Inflammatory macrophage (primary cell): ENCODE measurements around the gene F3.
A peak's percentile ranks its signal among the peaks of the same experiment; 100 is the strongest.

Experiments used
- DNase-seq, 2 donors: peaks; one replicate each; pipeline ENCODE4 v3.0.0-alpha.2; 2020 to 2022

F3 gene

DNA sequence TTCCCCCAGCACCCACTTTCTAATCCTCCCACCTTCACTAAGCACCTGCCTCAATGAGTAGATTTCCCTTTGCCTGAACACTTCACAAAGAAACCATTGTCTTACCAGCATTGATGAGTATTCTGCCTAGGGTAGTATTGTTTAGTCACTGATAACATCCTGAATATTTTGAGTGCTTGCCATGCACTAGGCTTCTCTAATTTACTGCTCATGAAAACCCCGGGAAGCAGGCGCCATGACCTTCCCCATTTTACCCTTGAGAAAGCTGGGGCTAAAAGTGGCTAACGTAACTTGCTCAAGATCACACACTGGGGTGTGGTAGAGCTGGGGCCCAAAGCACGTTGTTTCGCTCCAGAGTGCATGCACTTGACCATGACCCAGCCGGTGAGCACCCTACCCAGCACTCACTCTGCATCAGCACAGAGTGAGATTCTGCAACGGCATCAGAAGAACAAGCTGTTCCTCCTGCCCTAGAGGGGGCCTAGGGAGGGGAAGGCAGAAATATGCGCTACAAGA lies 10.6 kb upstream of the F3 start:
- no peak for DNase-seq

DNA sequence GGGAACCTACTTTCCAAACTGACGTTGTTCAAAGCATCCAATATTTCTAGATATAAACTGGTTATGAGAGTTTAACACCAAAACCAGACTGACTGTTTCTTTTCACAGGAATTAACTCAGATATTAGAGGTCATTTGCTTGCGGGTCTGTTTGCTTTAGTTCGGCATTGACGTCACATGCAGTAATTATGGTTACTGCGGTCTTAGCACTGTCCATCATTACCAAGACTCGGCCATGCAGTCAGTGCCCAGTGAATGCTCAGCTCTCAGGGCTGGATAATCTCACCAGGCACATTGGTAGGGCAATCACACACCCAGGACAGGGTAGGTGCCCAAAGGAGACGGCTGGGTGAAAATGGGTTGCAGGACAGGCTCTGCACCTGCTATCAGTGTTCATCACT lies 9.9 kb upstream of the F3 start:
- no peak for DNase-seq

DNA sequence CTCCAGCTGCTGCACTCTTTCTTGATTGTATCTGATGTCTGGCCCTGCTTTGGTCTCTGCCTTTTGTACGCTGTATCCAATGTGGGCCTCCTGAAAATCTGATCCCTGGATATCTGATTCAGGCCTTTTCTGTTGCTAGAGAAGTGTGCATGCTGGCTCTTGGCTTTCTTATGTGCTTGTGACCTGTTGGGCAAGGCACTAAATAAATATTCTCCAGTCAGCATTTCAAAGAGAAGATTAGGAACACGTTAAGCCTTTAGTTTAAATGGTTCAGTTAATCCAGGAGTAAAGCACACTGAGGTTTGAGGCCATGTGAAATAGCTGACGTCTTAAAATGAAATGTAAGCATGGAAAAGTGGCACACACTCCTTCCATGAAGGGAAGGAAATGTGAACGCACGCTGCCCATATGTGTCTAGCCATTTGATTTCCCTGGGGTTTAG lies 9.3 kb upstream of the F3 start:
- DNase-seq, result no peak

DNA sequence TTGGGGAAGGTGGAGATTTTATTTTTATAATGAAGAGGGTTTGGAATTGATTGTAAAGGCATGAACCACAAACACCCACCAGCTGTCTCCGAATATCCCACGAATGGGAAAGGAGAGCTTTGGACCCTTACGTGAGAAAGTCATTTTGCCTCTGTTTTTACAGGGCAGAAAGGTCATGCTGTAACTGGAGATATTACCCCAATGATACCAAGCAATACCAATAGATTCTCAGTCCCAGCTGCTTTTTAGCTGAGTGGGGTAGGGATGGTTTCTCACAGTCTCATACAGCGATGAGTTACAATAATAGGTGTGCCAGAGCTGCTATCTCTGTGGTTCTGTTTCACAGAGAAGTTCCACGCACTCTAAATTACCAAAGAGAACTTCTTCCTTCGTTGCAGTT lies 8.8 kb upstream of the F3 start:
- DNase-seq, result no peak

DNA sequence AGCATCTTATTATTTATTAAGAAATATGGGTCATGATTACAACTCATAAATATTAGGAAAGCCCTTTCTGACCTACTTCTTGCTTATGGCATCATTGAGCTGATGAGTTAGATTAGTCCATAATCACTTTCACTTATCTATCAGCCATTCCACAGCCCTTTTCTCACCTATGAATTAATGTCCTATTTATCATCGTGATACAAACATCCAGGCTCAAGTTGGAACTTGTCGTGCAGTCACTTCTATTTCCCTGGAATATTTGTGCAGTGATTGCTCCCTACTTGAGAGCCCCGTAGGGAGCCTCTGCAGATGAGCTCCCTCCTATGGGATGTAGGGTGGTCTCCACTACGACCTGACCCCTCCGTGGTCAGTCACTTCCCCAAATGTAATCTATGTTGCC lies 8.1 kb upstream of the F3 start:
- DNase-seq, result no peak

DNA sequence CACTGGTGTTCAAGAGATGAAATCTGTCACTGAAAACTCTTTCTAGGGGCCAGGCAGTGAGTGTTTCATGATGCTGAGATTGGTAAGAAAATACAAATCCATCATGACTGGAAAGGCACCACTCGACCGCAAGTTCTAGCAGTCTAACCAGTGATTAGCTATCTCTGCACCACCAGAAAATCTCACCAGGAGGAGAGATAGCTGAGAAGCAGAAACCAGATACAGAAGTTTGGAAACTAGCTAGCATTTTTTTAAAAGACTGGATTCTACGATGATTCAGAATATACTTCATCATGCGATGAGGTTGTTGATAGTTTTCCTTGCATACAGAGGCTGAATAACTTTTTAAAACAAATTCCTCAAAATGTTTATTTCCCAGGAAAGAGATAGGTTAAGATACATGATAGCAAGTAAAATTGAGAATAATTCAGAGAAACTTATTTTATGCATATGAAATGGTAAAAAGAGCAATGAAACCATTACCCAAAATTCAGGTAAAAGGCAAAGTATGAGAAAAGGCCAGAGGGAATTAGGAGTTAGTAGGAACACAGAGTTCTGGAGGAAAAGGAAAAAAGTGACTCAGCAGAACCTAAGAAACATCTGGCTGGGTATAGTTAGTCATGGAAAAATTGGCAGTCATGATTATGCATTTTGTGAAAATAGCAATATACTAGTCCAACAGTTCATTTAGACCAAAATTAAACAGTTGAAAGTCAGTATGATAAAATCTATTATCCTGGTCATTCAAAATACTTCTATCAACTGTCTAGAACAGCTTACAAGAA lies 3.3 kb upstream of the F3 start:
- DNase-seq, result no peak

DNA sequence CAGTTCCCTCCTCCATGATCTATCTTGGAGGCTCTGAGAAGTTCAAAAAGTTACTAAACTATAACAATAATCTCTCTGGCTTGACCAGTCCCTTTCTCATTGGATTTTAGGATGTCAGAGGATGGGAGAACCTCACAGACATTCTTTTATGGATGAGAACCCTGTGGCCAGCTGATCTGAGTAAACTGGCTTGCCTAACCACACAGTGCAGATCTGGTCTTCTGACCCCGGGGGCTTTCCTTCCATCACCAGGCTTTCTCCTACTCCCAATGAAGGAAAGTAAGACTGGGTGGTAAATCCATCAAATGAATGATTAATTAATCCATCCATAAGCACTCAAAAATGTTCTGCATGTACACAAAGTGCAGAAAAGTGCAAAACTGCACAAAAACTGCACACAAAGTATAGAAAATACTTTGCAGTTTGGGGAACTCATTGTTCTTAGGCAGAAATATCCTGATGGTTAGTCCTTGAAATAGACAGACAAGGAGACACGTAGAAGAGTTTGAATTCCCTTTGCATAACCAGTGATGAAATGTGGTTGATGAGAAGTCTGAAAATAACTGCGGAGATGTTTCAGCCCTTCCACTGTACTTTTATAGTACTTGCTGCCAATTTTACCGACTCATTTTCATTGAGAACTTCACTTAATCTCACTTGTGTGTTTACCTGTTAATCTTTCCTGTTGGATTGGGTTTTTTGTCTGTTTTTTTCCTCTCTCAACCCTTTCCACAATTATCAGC lies 2.5 kb upstream of the F3 start:
- no peak for DNase-seq

DNA sequence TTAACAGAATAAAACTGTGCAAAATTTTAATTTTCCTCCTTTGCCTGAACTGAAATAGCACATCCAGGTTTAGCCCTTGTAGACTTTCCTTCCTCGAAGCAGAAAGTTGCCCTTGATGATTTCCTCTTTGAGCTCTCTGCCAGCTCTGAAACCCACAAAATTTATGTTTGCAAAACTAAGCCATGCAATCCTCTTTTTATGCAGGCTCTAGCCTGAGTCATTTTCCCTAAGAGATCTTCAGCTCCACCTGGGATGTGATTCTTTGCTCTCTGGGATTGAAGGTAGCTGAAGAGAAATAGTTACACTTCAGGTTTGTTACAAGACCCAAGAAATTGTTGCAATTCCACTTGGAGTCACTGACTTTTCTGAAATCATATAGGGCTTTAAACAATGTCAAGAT lies 1.4 kb upstream of the F3 start:
- DNase-seq, result peak; percentile 12 to 51

DNA sequence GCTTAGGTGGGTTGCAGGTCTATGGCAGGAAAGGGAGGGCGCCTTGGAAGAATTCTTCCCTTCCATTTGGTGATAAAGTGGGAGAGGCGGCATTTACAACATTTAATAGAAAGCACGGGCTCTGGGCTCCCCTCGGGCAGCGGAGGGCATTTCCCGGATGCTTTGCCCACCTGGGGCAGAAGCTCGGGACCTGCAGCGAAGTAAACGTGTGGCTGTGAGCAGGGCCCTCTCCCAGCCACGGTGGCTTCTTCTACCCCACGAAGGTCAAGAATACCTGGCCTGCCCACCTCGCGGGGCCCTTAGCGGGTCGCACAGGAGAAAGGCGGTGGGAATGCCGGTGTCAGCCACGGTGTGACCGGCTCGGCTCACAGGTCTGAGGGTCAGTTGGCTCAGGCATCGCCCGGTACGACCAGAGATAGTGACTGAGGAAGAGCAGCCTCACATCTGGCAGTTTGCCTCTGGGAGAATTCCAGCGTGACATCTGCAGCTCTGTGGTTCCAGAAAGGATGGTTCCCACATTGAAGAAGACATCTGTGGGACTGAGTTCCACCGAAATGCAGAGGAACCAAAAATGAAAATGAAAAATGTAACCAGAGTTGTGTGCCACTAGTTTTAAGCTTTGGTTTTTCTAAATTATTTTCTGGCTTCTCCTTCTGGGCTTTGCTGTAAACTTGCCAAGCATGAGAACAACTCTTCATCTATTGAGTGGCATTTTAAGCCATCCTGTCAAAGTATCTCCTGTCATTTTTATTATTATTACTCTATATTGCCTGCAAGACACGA lies 720 bp upstream of the F3 start:
- DNase-seq, result peak in 1 of 2 donors; percentile 26

DNA sequence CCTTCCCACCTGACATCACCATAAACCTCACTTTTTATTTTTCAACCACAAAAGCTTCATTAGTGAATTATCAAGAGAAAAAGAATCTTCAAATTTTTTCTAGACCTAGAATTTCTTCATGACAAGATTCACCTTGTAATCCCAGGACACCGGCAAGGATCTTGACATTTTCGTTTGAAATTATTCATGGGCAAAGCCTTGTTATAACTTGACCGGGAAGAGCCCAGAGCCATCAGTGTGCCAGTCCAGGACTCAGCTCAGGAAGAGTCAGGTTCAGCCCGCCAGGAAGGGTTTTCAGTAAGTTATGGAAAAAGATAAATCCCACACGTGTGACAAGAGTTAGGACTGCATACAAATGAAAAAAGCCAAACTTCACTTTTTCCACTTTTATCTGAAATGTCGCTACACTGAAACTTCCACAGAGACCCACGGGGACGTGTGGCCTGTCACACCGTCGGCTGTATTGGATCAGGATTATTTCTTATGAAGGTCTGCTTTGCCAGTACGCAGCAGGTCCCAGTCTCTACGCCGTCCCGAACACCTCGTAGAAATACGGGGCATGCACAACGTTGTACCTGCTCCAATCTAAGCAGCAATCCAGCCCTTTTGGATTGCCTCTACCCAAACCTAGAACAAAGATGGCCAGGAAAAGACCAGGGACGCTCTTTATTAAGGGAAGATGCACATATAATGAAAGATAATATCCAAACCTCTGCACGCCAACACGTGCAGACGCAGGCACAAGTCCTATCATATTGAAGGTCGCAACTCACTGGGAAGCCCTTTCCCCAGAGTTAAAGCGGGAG lies 916 bp downstream of the F3 start:
- DNase-seq, result no peak

DNA sequence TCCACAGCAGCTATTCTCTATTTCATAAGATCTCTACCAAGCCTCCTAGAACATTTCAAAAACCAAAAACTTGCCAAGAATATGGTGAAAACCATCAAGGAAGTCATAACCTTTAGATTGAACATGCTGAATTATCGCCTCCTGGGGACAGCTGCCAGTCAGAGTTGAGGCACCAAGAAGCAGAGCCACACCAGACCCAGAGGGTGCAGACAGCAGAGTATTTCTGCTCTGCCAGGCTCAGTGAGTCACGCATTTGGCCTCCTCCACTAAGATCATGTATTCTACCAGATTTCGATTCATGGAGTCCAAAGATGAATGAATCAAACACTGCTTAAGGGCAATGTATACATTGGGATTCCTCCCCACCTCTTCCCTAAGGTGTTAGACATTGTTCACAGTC lies 2.1 kb downstream of the F3 start:
- no peak for DNase-seq

DNA sequence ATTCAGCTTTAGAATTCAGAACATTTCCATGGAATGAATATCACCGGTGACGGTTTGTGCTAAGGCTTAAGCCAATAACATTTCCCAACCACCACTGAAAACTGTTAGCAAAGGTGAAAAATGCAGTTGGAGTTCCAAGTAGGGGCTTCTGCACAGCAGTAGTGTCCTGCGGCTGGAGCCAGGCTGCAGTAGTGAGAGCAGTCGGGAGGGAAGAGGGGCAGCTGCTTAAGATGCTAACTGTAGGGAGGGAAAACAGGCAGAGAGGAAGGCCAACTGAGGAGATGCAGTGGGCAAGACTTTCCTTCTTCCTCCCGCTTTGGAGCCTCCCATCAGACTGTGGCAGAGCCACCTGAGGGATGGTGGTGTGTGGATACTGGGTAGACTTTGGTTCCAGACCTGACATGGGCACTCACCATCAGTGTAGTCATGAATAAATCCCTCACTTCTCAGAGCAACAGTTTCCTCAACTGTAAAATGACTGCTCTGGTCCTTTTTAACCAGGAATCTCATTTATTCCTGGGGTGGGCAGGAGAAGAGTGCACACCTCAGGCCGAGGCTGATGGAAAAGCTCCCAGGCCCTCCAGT lies 3.2 kb downstream of the F3 start:
- no peak for DNase-seq

DNA sequence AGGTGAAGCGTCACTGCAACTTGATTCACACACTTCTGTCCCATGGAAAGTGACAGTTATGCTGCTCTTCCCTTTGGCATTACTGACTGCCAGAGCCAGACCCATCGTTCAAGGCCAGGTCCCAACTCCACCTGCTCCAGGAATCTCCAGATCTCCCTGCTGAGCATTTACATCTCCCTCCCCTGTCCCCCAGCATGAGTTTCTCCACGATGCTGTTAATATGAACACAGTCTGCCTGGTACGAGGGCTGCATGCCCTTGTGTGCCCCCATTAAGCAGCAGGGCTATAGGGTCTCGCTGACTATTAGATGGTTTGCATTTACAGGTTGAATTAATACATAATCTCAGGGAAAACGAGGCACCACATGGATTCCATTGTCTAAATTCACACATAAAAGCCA lies 4.3 kb downstream of the F3 start:
- DNase-seq, result no peak

DNA sequence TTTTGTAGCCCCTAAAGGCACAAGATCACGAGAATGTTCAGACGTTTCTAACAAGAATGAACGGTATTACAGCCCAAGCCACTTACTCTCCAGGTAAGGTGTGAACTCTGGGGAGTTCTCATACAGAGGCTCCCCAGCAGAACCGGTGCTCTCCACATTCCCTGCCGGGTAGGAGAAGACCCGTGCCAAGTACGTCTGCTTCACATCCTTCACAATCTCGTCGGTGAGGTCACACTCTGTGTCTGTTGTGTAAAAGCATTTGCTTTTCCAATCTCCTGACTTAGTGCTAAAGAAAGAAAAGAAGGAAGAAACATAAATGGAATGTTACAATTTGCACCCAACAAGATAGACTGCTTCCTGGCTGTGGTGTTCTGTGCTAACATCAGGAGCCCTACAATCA lies 5.7 kb downstream of the F3 start:
- no peak for DNase-seq

DNA sequence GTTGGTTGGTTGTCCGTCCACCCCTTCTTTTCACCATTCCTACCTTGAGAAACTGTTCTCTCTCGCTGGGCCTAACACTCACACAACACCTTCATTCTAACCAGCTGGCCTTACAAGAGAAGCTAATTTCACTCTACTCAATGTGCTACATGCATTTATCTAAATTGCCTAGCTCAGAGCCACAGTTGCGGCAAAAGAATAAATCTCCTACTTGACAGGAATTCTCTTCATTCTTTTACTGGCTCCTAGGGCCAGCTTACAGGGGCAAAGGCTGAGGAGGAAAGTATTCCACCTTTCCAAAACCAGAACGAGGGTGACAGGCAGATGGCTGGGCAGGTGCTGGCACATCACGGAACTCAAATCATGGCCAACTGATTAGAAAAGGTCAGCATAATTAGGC lies 6.5 kb downstream of the F3 start:
- DNase-seq, result no peak

DNA sequence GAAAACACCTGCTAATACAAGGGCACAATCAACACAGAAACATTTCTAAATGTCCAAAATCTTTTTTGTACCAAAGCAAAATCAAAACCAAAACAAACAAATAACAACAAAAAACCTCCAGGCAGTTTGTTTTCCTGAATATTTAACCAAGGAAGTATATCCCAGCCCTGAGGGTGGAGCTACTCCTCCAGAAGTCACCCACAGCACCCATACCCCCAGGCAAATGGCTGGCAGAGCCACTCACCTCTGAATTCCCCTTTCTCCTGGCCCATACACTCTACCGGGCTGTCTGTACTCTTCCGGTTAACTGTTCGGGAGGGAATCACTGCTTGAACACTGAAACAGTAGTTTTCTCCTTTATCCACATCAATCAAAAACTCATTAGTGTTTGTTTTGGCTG lies 9.5 kb downstream of the F3 start:
- no peak for DNase-seq

DNA sequence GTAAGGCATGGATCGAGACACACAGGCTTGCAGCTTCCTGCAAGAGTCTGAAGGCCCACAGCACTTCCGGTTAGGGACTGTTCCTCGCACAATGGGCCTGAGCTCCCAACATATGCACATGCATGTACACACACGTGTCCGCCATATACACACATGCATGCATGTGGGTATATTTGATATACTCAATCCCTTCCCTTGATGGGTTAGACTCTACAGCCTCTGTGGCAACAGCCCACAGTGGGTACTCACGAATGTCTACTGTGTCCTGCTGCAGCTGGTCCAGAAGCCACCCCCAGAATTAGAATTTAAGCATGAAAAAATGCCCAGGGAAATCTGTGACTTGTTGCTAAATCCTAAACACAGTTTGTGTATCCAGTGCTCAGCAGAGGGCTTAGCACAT lies 9.9 kb downstream of the F3 start:
- DNase-seq, result no peak

DNA sequence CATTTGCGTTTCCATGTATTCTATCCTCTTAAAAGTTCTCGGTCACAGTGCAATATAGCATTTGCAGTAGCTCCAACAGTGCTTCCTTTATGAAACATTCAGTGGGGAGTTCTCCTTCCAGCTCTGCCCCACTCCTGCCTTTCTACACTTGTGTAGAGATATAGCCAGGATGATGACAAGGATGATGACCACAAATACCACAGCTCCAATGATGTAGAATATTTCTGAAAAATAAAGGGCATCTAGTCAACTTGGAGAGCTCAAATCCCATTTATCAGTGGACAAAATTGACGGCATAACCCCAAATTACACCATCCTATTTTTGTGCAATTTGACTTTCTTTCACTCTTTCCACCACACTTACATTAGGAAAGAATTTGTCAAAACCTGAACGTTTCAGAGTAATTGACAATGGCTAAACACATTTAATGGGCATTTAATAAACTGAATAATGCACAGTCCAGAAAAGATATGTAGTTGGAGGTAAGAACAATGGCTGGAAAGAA lies 11.1 kb downstream of the F3 start:
- DNase-seq, result no peak

DNA sequence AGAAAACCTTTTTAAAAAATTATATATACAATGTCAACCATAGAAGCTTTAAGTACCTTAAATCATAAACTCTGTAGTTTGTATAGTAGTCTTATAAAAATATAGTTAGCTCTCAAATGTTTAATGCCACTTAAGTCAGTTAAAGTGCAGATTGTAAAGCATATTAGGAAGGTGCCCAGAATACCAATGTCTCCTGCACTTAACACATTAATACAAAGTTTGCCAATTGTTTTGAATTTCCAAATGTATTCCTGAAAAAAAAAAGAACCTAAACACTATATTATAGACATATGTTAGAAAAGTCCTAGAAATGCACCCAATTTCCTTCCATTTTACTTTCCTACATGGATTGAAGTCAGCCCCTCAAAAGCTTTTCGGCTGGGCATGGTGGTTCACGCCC lies 12.1 kb downstream of the F3 start:
- no peak for DNase-seq

DNA sequence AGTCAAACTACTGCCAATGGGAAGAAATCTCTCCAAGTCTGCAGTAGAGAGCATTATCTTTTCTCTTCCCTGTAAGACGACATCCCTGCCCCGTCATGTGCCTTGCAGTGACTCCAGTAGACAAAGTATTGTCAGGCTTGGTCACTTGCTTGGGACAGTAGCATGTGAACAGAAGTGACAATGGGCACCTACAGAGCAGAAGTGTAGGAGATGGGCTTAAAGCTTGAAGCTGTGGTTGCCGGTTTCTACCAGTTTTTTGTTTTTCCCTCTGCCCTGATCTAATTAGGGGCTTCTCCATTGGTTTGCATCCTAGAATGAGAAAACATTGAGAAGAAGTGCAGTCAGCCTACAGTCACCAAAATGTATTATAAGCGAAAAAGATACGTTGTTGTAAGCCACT lies 12.7 kb downstream of the F3 start:
- no peak for DNase-seq

DNA sequence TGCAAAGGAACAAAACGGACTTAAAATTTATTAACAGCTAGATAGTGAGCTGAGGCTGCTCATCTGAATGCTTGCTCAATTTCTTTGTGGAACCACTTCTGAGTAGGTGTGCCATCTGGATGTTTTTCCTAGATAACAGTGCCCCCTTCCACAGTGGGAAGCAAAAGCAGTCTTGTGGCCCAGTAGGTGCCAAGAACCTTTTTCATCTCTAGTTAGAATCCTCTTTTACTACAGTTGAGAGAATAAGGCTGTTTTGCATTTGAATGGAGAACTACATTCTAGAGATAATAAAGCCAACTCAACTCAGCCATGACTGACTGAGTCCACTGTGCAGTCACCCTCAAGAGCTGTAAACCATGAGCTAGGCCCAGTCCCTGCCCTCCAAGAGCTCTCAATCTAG lies 13.3 kb downstream of the F3 start:
- no peak for DNase-seq
